Mesenchymal stem cell (in vitro differentiated cells and primary cell): Measurements from ENCODE around the gene TRIM61.
A peak's percentile ranks its signal among the peaks of the same experiment; 100 is the strongest.

Experiments used
- DNase-seq: peaks from one replicate; pipeline ENCODE4 v3.0.0-alpha.2; 2013
- H2AFZ ChIP-seq: one replicate; pipeline ENCODE4 v1.6.1; 2013; ENCODE audit warnings: low read depth, mild to moderate bottlenecking, control low read depth, inconsistent platforms, low read length, moderate library complexity
- H2AK5ac ChIP-seq: 2 replicates; pipeline ENCODE4 v1.6.1; 2013; ENCODE audit warnings: low read length, moderate library complexity, mild to moderate bottlenecking, inconsistent platforms; ENCODE audit not compliant: severe bottlenecking
- H2BK120ac ChIP-seq: one replicate; pipeline ENCODE4 v1.6.1; 2013; ENCODE audit warnings: low read depth, mild to moderate bottlenecking, inconsistent platforms, low read length, moderate library complexity
- H2BK12ac ChIP-seq, 2 experiments: one replicate each; pipeline ENCODE4 v1.6.1; 2013; ENCODE audit warnings: inconsistent platforms in 2 of 2, low read length in 2 of 2, mild to moderate bottlenecking in 2 of 2, moderate library complexity in 2 of 2, control low read depth in 1 of 2
- H2BK15ac ChIP-seq: one replicate; pipeline ENCODE4 v1.6.1; 2013; ENCODE audit warnings: mild to moderate bottlenecking, low read depth, inconsistent platforms; ENCODE audit not compliant: poor library complexity, severe bottlenecking
- H2BK5ac ChIP-seq: 2 replicates; pipeline ENCODE4 v1.6.1; 2013; ENCODE audit warnings: low read depth, mild to moderate bottlenecking, low read length, control low read depth, inconsistent platforms; ENCODE audit not compliant: poor library complexity, severe bottlenecking
- H3K14ac ChIP-seq, 2 experiments: one replicate each; pipeline ENCODE4 v1.6.1; 2013; ENCODE audit warnings: inconsistent platforms in 2 of 2, low read length in 2 of 2, control low read depth in 1 of 2, mild to moderate bottlenecking in 1 of 2, moderate library complexity in 1 of 2
- H3K18ac ChIP-seq, 2 experiments: one replicate each; pipeline ENCODE4 v1.6.1; 2013; ENCODE audit warnings: inconsistent platforms in 2 of 2, low read length in 2 of 2, control low read depth in 1 of 2, low read depth in 1 of 2, mild to moderate bottlenecking in 1 of 2
- H3K23ac ChIP-seq, 2 experiments: one replicate each; pipeline ENCODE4 v1.6.1; 2013; ENCODE audit warnings: inconsistent platforms in 2 of 2, low read length in 2 of 2, mild to moderate bottlenecking in 2 of 2, moderate library complexity in 2 of 2, control low read depth in 1 of 2
- H3K27ac ChIP-seq: 2 replicates; pipeline ENCODE4 v1.5.1; 2013; ENCODE audit warnings: mild to moderate bottlenecking, moderate library complexity, low read length, control low read depth, inconsistent platforms; ENCODE audit not compliant: poor library complexity, severe bottlenecking
- H3K27me3 ChIP-seq, 2 experiments: 2 replicates each; pipeline versions ENCODE4 v1.6.1 to v1.7.0; 2013; ENCODE audit warnings: low read length in 2 of 2, mild to moderate bottlenecking in 2 of 2, moderate library complexity in 2 of 2, control low read depth in 1 of 2, inconsistent platforms in 1 of 2; ENCODE audit not compliant: control insufficient read depth in 1 of 2, insufficient read depth in 1 of 2
- H3K36me3 ChIP-seq, 2 experiments: 2 replicates each; pipeline versions ENCODE4 v1.6.1 to v1.7.0; 2013; ENCODE audit warnings: low read length in 2 of 2, control low read depth in 1 of 2, inconsistent platforms in 1 of 2, low read depth in 1 of 2, mild to moderate bottlenecking in 1 of 2; ENCODE audit not compliant: insufficient read depth in 2 of 2, control insufficient read depth in 1 of 2
- H3K4ac ChIP-seq, 2 experiments: one replicate each; pipeline ENCODE4 v1.6.1; 2013; ENCODE audit warnings: inconsistent platforms in 2 of 2, low read length in 2 of 2, mild to moderate bottlenecking in 2 of 2, moderate library complexity in 2 of 2, control low read depth in 1 of 2, low read depth in 1 of 2
- H3K4me1 ChIP-seq: 2 replicates; pipeline ENCODE4 v1.6.1; 2013; ENCODE audit warnings: low read depth, low read length, control low read depth; ENCODE audit not compliant: control insufficient read depth, insufficient read depth
- H3K4me2 ChIP-seq: 2 replicates; pipeline ENCODE4 v1.6.1; 2013; ENCODE audit warnings: low read length, mild to moderate bottlenecking, inconsistent platforms; ENCODE audit not compliant: poor library complexity, severe bottlenecking
- H3K4me3 ChIP-seq, 2 experiments: 2 replicates each; pipeline versions ENCODE4 v1.5.1 to v1.7.0; 2013; ENCODE audit warnings: low read length in 2 of 2, mild to moderate bottlenecking in 2 of 2, control low read depth in 1 of 2, low read depth in 1 of 2; ENCODE audit not compliant: insufficient read depth in 1 of 2
- H3K79me1 ChIP-seq: replicated peaks from 2 replicates; pipeline ENCODE4 v1.6.1; 2013; ENCODE audit warnings: mild to moderate bottlenecking, control low read depth, low read length, inconsistent platforms; ENCODE audit not compliant: poor library complexity, severe bottlenecking
- H3K9ac ChIP-seq: 2 replicates; pipeline ENCODE4 v1.7.0; 2013; ENCODE audit warnings: mild to moderate bottlenecking, low read length, moderate library complexity
- H3K9me3 ChIP-seq: 2 replicates; pipeline ENCODE4 v1.7.0; 2013; ENCODE audit warnings: mild to moderate bottlenecking, low read length; ENCODE audit not compliant: control insufficient read depth
- H4K8ac ChIP-seq: one replicate; pipeline ENCODE4 v1.6.1; 2013; ENCODE audit warnings: inconsistent platforms, mild to moderate bottlenecking, low read length, moderate library complexity
- H4K91ac ChIP-seq: one replicate; pipeline ENCODE4 v1.6.1; 2013; ENCODE audit warnings: mild to moderate bottlenecking, low read length, inconsistent platforms
- WGBS: methylation state at CpG from one replicate; pipeline ENCODE4 v1.1.7; 2013; ENCODE audit warnings: mixed read lengths; 5-methylcytosine and 5-hydroxymethylcytosine counted together

The TRIM61 gene

GRCh38 chr4:165013691-165014090 is 36.2 kb upstream of the TRIM61 start:
- no peaks in the 10 kb centered on the region for H3K9me3 ChIP-seq
- H3K4me1 ChIP-seq: no peaks in the 10 kb centered on the region
- DNase-seq: no peak
- no peak overlapping the region for H3K4me2 ChIP-seq
- no peak overlapping the region for H3K9ac ChIP-seq
- no peak overlapping the region for H3K27ac ChIP-seq
- no peak overlapping the region for H3K14ac ChIP-seq
- H4K8ac ChIP-seq: no peak overlapping the region
- no peak overlapping the region for H3K18ac ChIP-seq
- no peak overlapping the region for H2BK15ac ChIP-seq
- H2BK12ac ChIP-seq: no peak overlapping the region
- no peak overlapping the region for H2AFZ ChIP-seq
- H3K27me3 ChIP-seq: no peaks in the 10 kb centered on the region
- no peak overlapping the region for H2AK5ac ChIP-seq
- H4K91ac ChIP-seq: no peak overlapping the region
- H3K4ac ChIP-seq: no peak overlapping the region
- H3K4me3 ChIP-seq: no peak overlapping the region
- H3K36me3 ChIP-seq: no peaks in the 10 kb centered on the region
- H3K23ac ChIP-seq: no peak overlapping the region
- H2BK5ac ChIP-seq: no peak overlapping the region
- no peaks in the 10 kb centered on the region for H3K79me1 ChIP-seq
- no peak overlapping the region for H2BK120ac ChIP-seq

GRCh38 chr4:165011403-165011802 is 33.9 kb upstream of the TRIM61 start:
- DNase-seq: no peak
- no peak overlapping the region for H4K91ac ChIP-seq
- H2AK5ac ChIP-seq: no peak overlapping the region
- H2BK12ac ChIP-seq: no peak overlapping the region
- no peak overlapping the region for H3K27ac ChIP-seq
- H3K9me3 ChIP-seq: no peaks in the 10 kb centered on the region
- no peak overlapping the region for H3K4ac ChIP-seq
- no peak overlapping the region for H3K18ac ChIP-seq
- WGBS: 81% methylated on average over 4 of the region's 5 CpGs
- H2BK5ac ChIP-seq: no peak overlapping the region
- no peaks in the 10 kb centered on the region for H3K79me1 ChIP-seq
- H3K27me3 ChIP-seq: no peaks in the 10 kb centered on the region
- H2BK120ac ChIP-seq: no peak overlapping the region
- peak overlapping the region in 1 of 2 experiments; percentile 47 for H3K14ac ChIP-seq
- H3K4me3 ChIP-seq: no peak overlapping the region
- H3K4me1 ChIP-seq: no peaks in the 10 kb centered on the region
- H3K23ac ChIP-seq: no peak overlapping the region
- H4K8ac ChIP-seq: no peak overlapping the region
- H3K9ac ChIP-seq: no peak overlapping the region
- no peak overlapping the region for H2AFZ ChIP-seq
- H3K4me2 ChIP-seq: no peak overlapping the region
- H2BK15ac ChIP-seq: no peak overlapping the region
- H3K36me3 ChIP-seq: no peaks in the 10 kb centered on the region

GRCh38 chr4:165010991-165011390 is 33.5 kb upstream of the TRIM61 start:
- Histone ChIP-seq H2BK5ac (no peak overlapping the region), H3K9me3 (no peaks in the 10 kb centered on the region), H3K4me1 (no peaks in the 10 kb centered on the region), H2BK12ac (no peak overlapping the region), H3K27ac (no peak overlapping the region), H3K79me1 (no peaks in the 10 kb centered on the region), H3K14ac (no peak overlapping the region), H3K4ac (no peak overlapping the region), H3K4me3 (no peak overlapping the region), H3K18ac (no peak overlapping the region), H4K8ac (no peak overlapping the region), H3K23ac (no peak overlapping the region), H3K36me3 (no peaks in the 10 kb centered on the region), H3K9ac (no peak overlapping the region), H4K91ac (no peak overlapping the region), H2BK120ac (no peak overlapping the region), H3K4me2 (no peak overlapping the region), H3K27me3 (no peaks in the 10 kb centered on the region), H2AFZ (no peak overlapping the region), H2AK5ac (no peak overlapping the region), H2BK15ac (no peak overlapping the region)
- no peak for DNase-seq
- 75% methylated on average over 8 of the region's 8 CpGs for WGBS

- H3K27ac ChIP-seq: no peak overlapping the region
- H2AFZ ChIP-seq: no peak overlapping the region
- no peak overlapping the region for H3K18ac ChIP-seq
- no peaks in the 10 kb centered on the region for H3K9me3 ChIP-seq
- H3K36me3 ChIP-seq: no peaks in the 10 kb centered on the region
- H3K9ac ChIP-seq: no peak overlapping the region
- H3K79me1 ChIP-seq: no peaks in the 10 kb centered on the region
- no peaks in the 10 kb centered on the region for H3K27me3 ChIP-seq
- no peak overlapping the region for H2BK12ac ChIP-seq
- 80% methylated on average over 2 of the region's 2 CpGs for WGBS
- no peak overlapping the region for H2BK5ac ChIP-seq
- no peak overlapping the region for H3K4me3 ChIP-seq
- no peak overlapping the region for H3K4ac ChIP-seq
- no peak for DNase-seq
- H3K14ac ChIP-seq: no peak overlapping the region
- H4K91ac ChIP-seq: no peak overlapping the region
- H2BK120ac ChIP-seq: no peak overlapping the region
- no peak overlapping the region for H2AK5ac ChIP-seq
- H3K23ac ChIP-seq: no peak overlapping the region
- no peak overlapping the region for H4K8ac ChIP-seq
- no peak overlapping the region for H2BK15ac ChIP-seq
- H3K4me2 ChIP-seq: no peak overlapping the region
- no peaks in the 10 kb centered on the region for H3K4me1 ChIP-seq
These were observed 33.0 kb upstream of the TRIM61 start for GRCh38 chr4:165010487-165010886.
